Measurements from ENCODE around the gene CD58.

DNA sequence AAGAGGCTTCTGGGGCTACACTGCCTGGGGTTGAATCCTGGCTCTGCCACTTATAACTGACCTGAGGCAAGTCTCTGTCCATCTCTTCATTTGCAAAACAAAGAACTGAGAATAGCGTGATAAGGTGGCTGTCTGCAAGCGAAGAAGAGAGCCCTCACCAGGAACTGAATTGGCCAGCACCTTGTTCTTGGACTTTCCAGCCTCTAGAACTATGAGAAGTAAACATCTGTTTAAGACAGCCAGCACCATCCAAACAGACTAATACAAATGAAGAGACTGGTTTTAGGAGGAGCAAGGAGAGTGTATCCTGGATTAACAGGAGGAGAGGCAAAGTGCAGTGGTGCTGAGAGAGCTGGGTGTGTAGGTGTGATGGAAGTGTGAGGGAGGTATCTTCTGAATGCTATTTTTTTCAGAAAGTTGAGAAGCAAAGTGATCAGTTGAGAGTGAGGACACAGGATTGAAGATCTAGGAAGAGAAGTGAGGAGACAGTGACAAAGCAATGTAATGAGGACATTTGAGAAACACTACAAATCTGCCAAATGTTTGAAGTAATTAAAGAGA, 59.3 kb downstream of the CD58 start:
- TF ChIP-seq CTCF (conservative IDR thresholded peaks at IDR 0.05) (no peak), EZH2 (IDR thresholded peaks at IDR 0.05; ENCODE audit: low read depth) (no peak)
